ENCODE measurements around the gene FAP.

Gene FAP

GRCh38 chr2:162199913-162200312, 43.3 kb downstream of the FAP start:
- no peak for DNase-seq (ENCODE audit: low spot score)
- no peak overlapping the region for H3K4me3 ChIP-seq
- TF ChIP-seq, protein P1, sequence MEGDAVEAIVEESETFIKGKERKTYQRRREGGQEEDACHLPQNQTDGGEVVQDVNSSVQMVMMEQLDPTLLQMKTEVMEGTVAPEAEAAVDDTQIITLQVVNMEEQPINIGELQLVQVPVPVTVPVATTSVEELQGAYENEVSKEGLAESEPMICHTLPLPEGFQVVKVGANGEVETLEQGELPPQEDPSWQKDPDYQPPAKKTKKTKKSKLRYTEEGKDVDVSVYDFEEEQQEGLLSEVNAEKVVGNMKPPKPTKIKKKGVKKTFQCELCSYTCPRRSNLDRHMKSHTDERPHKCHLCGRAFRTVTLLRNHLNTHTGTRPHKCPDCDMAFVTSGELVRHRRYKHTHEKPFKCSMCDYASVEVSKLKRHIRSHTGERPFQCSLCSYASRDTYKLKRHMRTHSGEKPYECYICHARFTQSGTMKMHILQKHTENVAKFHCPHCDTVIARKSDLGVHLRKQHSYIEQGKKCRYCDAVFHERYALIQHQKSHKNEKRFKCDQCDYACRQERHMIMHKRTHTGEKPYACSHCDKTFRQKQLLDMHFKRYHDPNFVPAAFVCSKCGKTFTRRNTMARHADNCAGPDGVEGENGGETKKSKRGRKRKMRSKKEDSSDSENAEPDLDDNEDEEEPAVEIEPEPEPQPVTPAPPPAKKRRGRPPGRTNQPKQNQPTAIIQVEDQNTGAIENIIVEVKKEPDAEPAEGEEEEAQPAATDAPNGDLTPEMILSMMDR (IDR thresholded peaks at IDR 0.05) = no peak
- no peak overlapping the region for H3K27ac ChIP-seq

DNA sequence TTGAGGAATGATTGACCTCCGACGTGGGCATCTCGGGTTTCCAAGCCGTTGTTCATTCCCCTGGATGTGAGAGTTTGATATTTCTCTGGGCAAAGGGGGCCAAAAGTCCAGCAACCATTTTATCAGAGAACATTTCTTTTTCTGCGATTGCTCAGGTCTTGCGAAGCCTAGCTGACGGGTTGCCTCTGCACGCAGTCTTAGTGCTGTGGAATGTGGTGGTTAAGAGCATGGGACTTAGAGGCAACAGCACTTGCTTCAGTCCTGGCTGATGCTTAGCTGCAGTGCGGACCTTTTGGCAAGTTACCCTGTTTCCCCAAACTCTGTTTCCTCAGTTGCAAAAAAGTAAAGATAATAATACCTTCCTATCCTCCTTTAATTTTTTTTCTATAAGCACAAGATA, 45.0 kb downstream of the FAP start:
- no peak overlapping the region for H3K4me3 ChIP-seq
- no peak for DNase-seq (ENCODE audit: low spot score)
- TF ChIP-seq, protein P1 (IDR thresholded peaks at IDR 0.05) = no peak
- H3K27ac ChIP-seq = no peak overlapping the region

- Histone ChIP-seq H3K27ac (no peak overlapping the region), H3K4me3 (no peak overlapping the region)
- DNase-seq (ENCODE audit: low spot score) = no peak
- TF ChIP-seq, protein P1 (IDR thresholded peaks at IDR 0.05) = no peak
These were observed 46.0 kb downstream of the FAP start for GRCh38 chr2:162197069-162197825.

GRCh38 chr2:162196638-162197037, 46.6 kb downstream of the FAP start:
- Histone ChIP-seq H3K27ac (no peak overlapping the region), H3K4me3 (no peak overlapping the region)
- TF ChIP-seq, protein P1 (IDR thresholded peaks at IDR 0.05) = no peak
- no peak for DNase-seq (ENCODE audit: low spot score)

- no peak overlapping the region for H3K4me3 ChIP-seq
- no peak for DNase-seq (ENCODE audit: low spot score)
- TF ChIP-seq, protein P1 (IDR thresholded peaks at IDR 0.05) = no peak
- H3K27ac ChIP-seq = no peak overlapping the region
These were observed 54.8 kb downstream of the FAP start for GRCh38 chr2:162188451-162188850.

DNA sequence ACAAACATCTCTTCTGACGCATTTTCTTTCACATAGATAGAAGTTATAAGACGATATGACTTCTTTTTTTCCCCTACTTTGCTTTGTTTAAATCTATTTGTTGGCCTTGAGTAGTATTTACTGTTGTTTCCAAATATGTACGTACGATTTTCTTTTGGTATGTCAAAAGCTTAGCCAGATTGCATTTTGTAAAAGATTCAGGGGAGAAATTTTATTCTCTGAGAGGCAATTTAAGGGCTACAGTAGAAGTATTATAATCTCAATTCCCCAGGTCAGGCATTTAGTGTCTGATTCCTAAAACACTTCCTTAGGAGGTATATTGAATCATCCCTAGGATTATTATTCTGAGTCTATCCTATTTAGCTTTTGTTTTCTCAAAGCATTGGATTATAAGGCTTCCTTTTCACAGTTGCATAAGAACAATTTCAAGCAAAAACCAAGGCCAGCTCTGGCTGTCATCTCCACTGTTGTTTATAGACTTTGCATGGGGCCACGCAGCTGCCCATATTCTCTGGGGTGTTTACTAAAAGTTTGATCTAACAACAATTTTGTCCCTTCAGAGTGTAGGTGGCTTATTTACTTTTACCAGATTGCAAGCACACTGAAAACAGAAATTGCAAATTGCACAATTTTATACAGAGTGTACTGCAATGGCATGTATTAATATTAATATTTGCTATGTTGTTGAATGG, 57.6 kb downstream of the FAP start:
- TF ChIP-seq, protein P1 (IDR thresholded peaks at IDR 0.05) = no peak
- DNase-seq (ENCODE audit: low spot score) = no peak
- no peak overlapping the region for H3K27ac ChIP-seq
- no peak overlapping the region for H3K4me3 ChIP-seq

All from coronary artery (tissue), 2 donors.